Liver (tissue), 9 donors: ENCODE results near the gene TOMM7. TPM values are rescaled to one million over a fixed set of nuclear protein-coding genes. Genes with fewer than 3 reads are reported as not detected.
"Not testable (repeated sequence)": the region's sequence is repeated elsewhere in the genome, so short reads cannot be mapped to it uniquely, and the experiment has no call there.

ENCODE experiments used
- DNase-seq: peaks from one replicate; pipeline ENCODE4 v3.0.0-alpha.2; 2017; ENCODE audit warnings: low spot score
- H3K27ac ChIP-seq, 2 donors: one replicate each; pipeline ENCODE4 v1.7.0; 2013; ENCODE audit warnings: inconsistent platforms in 2 of 2, low read length in 2 of 2, control low read depth in 1 of 2, low read depth in 1 of 2, mild to moderate bottlenecking in 1 of 2
- H3K27me3 ChIP-seq, 4 donors: one replicate each; pipeline versions ENCODE4 v1.6.1 to v1.7.0; 2013; ENCODE audit warnings: low read length in 3 of 4, inconsistent platforms in 1 of 4, mild to moderate bottlenecking in 1 of 4, moderate library complexity in 1 of 4; ENCODE audit not compliant: control insufficient read depth in 4 of 4, insufficient read depth in 4 of 4
- H3K36me3 ChIP-seq, 4 donors: one replicate each; pipeline versions ENCODE4 v1.6.1 to v1.7.0; 2013; ENCODE audit warnings: low read length in 3 of 4, mild to moderate bottlenecking in 3 of 4, low read depth in 1 of 4, moderate library complexity in 1 of 4; ENCODE audit not compliant: control insufficient read depth in 4 of 4, insufficient read depth in 3 of 4
- H3K4me1 ChIP-seq, 4 donors: one replicate each; pipeline versions ENCODE4 v1.6.1 to v1.7.0; 2013; ENCODE audit warnings: low read length in 3 of 4, mild to moderate bottlenecking in 3 of 4, moderate library complexity in 1 of 4; ENCODE audit not compliant: control insufficient read depth in 4 of 4, insufficient read depth in 4 of 4
- H3K4me3 ChIP-seq, 3 donors: one replicate each; pipeline versions ENCODE4 v1.6.1 to v1.7.0; 2013; ENCODE audit warnings: low read length in 3 of 3, control low read depth in 1 of 3, low read depth in 1 of 3, mild to moderate bottlenecking in 1 of 3
- H3K9ac ChIP-seq, 2 donors: one replicate each; pipeline ENCODE4 v1.7.0; 2013; ENCODE audit warnings: low read length in 2 of 2, mild to moderate bottlenecking in 2 of 2, moderate library complexity in 2 of 2, control low read depth in 1 of 2, low read depth in 1 of 2
- H3K9me3 ChIP-seq, 4 donors: one replicate each; pipeline versions ENCODE4 v1.6.1 to v1.7.0; 2013; ENCODE audit warnings: low read length in 3 of 4; ENCODE audit not compliant: control insufficient read depth in 4 of 4
- EGR1 ChIP-seq, 2 donors: IDR thresholded peaks; 2 replicates each; pipeline ENCODE4 v1.6.1; 2016 to 2018; ENCODE audit warnings: antibody characterized with exemption in 2 of 2, low read depth in 2 of 2
- FOXA1 ChIP-seq: IDR thresholded peaks from 2 replicates; pipeline ENCODE4 v1.6.1; 2016; ENCODE audit warnings: antibody characterized with exemption
- FOXA2 ChIP-seq: IDR thresholded peaks from 2 replicates; pipeline ENCODE4 v1.6.1; 2016; ENCODE audit warnings: antibody characterized with exemption
- GABPA ChIP-seq, 2 donors: IDR thresholded peaks in 1 of 2; conservative IDR thresholded peaks in 1 of 2; 2 replicates each; pipeline ENCODE4 v1.6.1; 2016; ENCODE audit warnings: antibody characterized with exemption in 2 of 2, mild to moderate bottlenecking in 1 of 2, moderate library complexity in 1 of 2
- HNF4A ChIP-seq, 2 donors: conservative IDR thresholded peaks; 2 replicates each; pipeline ENCODE4 v1.6.1; 2016; ENCODE audit warnings: antibody characterized with exemption in 2 of 2, mild to moderate bottlenecking in 2 of 2
- HNF4G ChIP-seq: IDR thresholded peaks from 2 replicates; pipeline ENCODE4 v1.6.1; 2016; ENCODE audit warnings: antibody characterized with exemption
- RAD21 ChIP-seq, 2 donors: IDR thresholded peaks; 2 replicates each; pipeline ENCODE4 v1.6.1; 2016; ENCODE audit warnings: antibody characterized with exemption in 2 of 2, mild to moderate bottlenecking in 2 of 2
- RXRA ChIP-seq, 2 donors: IDR thresholded peaks; 2 replicates each; pipeline ENCODE4 v1.6.1; 2017 to 2018; ENCODE audit warnings: antibody characterized with exemption in 2 of 2, mild to moderate bottlenecking in 1 of 2
- SP1 ChIP-seq: IDR thresholded peaks from 2 replicates; pipeline ENCODE4 v1.6.1; 2018; ENCODE audit warnings: antibody characterized with exemption, mild to moderate bottlenecking
- TAF1 ChIP-seq: conservative IDR thresholded peaks from 2 replicates; pipeline ENCODE4 v1.6.1; 2016; ENCODE audit warnings: antibody characterized with exemption, mild to moderate bottlenecking
- WGBS: extraction: QIAGEN DNeasy Blood & Tissue Kit; methylation state at CpG from one replicate; pipeline ENCODE4 v1.1.7; 2013; 5-methylcytosine and 5-hydroxymethylcytosine counted together
- polyA plus RNA-seq, 2 donors: library from polyadenylated mRNA; stranded (reverse) in 1 of 2; unstranded in 1 of 2; fragments of 200-250 nt in 1 of 2; fragments of >200 nt in 1 of 2; fragmentation: Nextera tagmentation in 1 of 2; extraction: Ambion mirVana in 1 of 2; gene quantifications; one replicate each; pipeline versions ENCODE4 v1.2.1 to v1.2.3, GENCODE V29; 2013 to 2015
- total RNA-seq, 2 donors: library from RNA; depleted of rRNA; stranded (reverse); fragments of >200 nt; gene quantifications; one replicate each; pipeline ENCODE4 v1.2.3, GENCODE V29; 2014
- TF ChIP-seq, protein P1 (sequence below): IDR thresholded peaks from 2 replicates; pipeline ENCODE4 v1.6.1; 2016; ENCODE audit warnings: antibody characterized with exemption, mild to moderate bottlenecking
- TF ChIP-seq, protein P2 (sequence below): IDR thresholded peaks from 2 replicates; pipeline ENCODE4 v1.6.1; 2016; ENCODE audit warnings: antibody characterized with exemption
- TF ChIP-seq, protein P3 (sequence below): IDR thresholded peaks from 2 replicates; pipeline ENCODE4 v1.6.1; 2016; ENCODE audit warnings: antibody characterized with exemption
- TF ChIP-seq, protein P4 (sequence below): IDR thresholded peaks from 2 replicates; pipeline ENCODE4 v1.6.1; 2016; ENCODE audit warnings: antibody characterized with exemption
- donor health status: healthy.
- donor health status: healthy.
- donor health status: healthy.
- donor health status: healthy.
- donor health status: healthy.

TOMM7 gene
- total and polyA plus RNA-seq, 4 donors = 39.2 to 271 (median 137) TPM

DNA sequence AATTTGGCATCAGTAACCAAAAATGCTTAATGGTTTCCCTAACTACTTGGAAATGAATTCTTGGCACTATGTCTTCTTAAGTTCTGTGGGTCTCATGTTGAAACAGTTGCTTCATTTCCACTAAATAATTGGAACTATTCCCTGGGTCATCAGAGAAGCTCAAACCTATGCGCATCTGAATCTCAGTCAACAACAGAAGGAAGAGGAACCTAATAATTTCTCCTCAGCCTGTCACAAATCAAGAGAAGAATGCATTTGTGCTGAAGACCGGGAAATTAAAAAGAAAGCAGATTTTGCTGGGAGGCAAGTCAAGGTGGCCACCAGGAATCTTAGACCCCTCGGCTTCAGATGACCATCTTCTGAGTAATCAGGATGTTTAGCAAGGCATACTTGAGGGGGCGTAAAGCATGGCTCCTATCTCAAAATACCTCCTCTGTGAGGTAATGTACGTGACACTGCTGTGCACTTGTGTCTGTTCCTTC is 41.4 kb downstream of the TOMM7 start:
- TF ChIP-seq TAF1 (no peak), HNF4G (no peak), FOXA1 (no peak), GABPA (IDR thresholded peaks at IDR 0.05 in 1 of 2, conservative IDR thresholded peaks at IDR 0.05 in 1 of 2) (no peak), FOXA2 (no peak)
- TF ChIP-seq, protein P1, sequence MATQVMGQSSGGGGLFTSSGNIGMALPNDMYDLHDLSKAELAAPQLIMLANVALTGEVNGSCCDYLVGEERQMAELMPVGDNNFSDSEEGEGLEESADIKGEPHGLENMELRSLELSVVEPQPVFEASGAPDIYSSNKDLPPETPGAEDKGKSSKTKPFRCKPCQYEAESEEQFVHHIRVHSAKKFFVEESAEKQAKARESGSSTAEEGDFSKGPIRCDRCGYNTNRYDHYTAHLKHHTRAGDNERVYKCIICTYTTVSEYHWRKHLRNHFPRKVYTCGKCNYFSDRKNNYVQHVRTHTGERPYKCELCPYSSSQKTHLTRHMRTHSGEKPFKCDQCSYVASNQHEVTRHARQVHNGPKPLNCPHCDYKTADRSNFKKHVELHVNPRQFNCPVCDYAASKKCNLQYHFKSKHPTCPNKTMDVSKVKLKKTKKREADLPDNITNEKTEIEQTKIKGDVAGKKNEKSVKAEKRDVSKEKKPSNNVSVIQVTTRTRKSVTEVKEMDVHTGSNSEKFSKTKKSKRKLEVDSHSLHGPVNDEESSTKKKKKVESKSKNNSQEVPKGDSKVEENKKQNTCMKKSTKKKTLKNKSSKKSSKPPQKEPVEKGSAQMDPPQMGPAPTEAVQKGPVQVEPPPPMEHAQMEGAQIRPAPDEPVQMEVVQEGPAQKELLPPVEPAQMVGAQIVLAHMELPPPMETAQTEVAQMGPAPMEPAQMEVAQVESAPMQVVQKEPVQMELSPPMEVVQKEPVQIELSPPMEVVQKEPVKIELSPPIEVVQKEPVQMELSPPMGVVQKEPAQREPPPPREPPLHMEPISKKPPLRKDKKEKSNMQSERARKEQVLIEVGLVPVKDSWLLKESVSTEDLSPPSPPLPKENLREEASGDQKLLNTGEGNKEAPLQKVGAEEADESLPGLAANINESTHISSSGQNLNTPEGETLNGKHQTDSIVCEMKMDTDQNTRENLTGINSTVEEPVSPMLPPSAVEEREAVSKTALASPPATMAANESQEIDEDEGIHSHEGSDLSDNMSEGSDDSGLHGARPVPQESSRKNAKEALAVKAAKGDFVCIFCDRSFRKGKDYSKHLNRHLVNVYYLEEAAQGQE = no peak
- TF ChIP-seq, protein P2, sequence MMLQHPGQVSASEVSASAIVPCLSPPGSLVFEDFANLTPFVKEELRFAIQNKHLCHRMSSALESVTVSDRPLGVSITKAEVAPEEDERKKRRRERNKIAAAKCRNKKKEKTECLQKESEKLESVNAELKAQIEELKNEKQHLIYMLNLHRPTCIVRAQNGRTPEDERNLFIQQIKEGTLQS = no peak
- H3K4me1 ChIP-seq = peaks cover 0 to 3% (median 0%) of the 10 kb centered on the region in 4 donors
- 85% methylated on average over 5 of the region's 5 CpGs for WGBS
- H3K36me3 ChIP-seq = no peaks in the 10 kb centered on the region
- no peaks in the 10 kb centered on the region for H3K27me3 ChIP-seq
- H3K4me3 ChIP-seq = no peak overlapping the region
- no peak for DNase-seq
- no peak overlapping the region for H3K27ac ChIP-seq
- no peak overlapping the region for H3K9ac ChIP-seq
- no peaks in the 10 kb centered on the region for H3K9me3 ChIP-seq

DNA sequence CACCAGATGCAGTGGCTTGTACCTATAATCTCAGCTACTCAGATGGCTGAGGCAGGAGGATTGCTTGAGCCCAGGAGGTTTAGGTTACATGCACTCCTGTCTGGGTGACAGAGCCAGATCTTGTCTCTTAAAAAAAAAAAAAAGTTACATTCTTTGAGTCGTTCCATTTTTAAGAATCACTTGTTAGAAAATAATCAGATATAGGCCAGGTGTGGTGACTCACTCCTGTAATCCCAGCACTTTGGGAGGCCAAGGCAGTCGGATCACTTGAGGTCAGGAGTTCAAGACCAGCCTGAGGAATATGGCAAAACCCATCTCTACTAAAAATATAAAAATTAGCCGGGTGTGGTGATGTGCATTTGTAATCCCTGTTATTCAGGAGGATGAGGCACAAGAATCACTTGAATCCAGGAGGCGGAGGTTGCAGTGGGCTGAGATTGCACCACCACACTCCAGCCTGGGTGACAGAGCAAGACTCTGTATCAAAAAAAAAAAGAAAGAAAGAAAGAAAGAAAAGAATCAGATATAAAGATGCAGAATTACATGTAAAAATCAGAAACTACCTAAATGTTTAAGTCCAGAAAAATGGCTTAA is 42.8 kb downstream of the TOMM7 start:
- H3K27ac ChIP-seq, DNase-seq, H3K9me3 ChIP-seq, H3K27me3 ChIP-seq, H3K36me3 ChIP-seq, H3K4me3 ChIP-seq, H3K9ac ChIP-seq, H3K4me1 ChIP-seq: not testable (repeated sequence)
- WGBS = 83% methylated on average over 4 of the region's 4 CpGs

DNA sequence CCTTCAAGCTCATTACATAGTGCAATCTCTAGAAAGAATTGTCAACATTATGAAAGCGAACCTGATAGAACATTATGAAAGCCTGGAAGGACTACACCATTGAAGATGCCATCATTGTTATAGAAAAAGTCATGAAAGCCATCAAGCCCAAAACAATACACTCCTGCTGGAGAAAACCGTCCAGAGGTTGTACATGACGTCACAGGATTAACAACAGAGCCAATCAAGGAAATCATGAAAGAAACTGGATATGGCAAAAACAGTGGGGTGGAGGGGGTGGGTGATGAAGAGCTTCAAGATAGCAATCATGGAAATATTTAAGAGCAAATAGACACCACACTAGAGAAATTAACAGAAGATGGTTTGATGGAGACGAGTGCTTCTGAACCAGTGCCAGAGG is 45.7 kb downstream of the TOMM7 start:
- H3K9me3 ChIP-seq = no peaks in the 10 kb centered on the region
- H3K4me1 ChIP-seq = no peaks in the 10 kb centered on the region
- H3K9ac ChIP-seq = no peak overlapping the region
- H3K27ac ChIP-seq = no peak overlapping the region
- no peaks in the 10 kb centered on the region for H3K27me3 ChIP-seq
- DNase-seq = no peak
- TF ChIP-seq HNF4G = no peak
- no peak for TF ChIP-seq GABPA (IDR thresholded peaks at IDR 0.05 in 1 of 2, conservative IDR thresholded peaks at IDR 0.05 in 1 of 2)
- TF ChIP-seq RXRA (IDR thresholded peaks at IDR 0.05) = no peak
- 82% methylated on average over 4 of the region's 4 CpGs for WGBS
- no peak overlapping the region for H3K4me3 ChIP-seq
- no peaks in the 10 kb centered on the region for H3K36me3 ChIP-seq

DNA sequence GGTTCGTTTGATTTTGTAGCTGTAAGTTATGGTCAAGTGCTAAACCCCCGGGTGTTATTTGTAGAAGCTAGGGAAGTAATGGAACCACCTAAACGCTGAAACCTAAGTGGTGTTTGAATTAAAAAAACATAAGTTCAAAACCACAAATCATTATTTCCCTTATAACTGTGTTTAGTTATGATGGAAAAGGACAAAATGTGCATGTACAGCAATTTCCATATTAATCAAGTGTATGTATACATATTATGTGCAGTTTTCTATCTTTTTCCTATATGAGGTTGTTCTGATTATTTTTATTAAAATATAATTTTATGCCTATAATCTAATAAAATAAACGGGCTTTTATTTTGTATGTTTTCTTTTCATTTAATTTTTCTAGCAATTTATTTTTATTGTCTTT is 49.8 kb downstream of the TOMM7 start:
- H3K4me3 ChIP-seq = no peak overlapping the region
- H3K9me3 ChIP-seq = no peaks in the 10 kb centered on the region
- 64% methylated on average over 4 of the region's 4 CpGs for WGBS
- no peaks in the 10 kb centered on the region for H3K27me3 ChIP-seq
- no peak for DNase-seq
- no peak overlapping the region for H3K27ac ChIP-seq
- H3K36me3 ChIP-seq = no peaks in the 10 kb centered on the region
- no peak overlapping the region for H3K9ac ChIP-seq
- TF ChIP-seq FOXA1 = no peak
- TF ChIP-seq, protein P3, sequence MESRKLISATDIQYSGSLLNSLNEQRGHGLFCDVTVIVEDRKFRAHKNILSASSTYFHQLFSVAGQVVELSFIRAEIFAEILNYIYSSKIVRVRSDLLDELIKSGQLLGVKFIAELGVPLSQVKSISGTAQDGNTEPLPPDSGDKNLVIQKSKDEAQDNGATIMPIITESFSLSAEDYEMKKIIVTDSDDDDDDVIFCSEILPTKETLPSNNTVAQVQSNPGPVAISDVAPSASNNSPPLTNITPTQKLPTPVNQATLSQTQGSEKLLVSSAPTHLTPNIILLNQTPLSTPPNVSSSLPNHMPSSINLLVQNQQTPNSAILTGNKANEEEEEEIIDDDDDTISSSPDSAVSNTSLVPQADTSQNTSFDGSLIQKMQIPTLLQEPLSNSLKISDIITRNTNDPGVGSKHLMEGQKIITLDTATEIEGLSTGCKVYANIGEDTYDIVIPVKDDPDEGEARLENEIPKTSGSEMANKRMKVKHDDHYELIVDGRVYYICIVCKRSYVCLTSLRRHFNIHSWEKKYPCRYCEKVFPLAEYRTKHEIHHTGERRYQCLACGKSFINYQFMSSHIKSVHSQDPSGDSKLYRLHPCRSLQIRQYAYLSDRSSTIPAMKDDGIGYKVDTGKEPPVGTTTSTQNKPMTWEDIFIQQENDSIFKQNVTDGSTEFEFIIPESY = no peak
- TF ChIP-seq HNF4G = no peak
- no peak for TF ChIP-seq EGR1 (IDR thresholded peaks at IDR 0.05; ENCODE audit: low read depth in 2 of 2)
- no peak for TF ChIP-seq HNF4A (conservative IDR thresholded peaks at IDR 0.05)
- TF ChIP-seq GABPA (IDR thresholded peaks at IDR 0.05 in 1 of 2, conservative IDR thresholded peaks at IDR 0.05 in 1 of 2) = no peak
- TF ChIP-seq TAF1 = no peak
- TF ChIP-seq, protein P4, sequence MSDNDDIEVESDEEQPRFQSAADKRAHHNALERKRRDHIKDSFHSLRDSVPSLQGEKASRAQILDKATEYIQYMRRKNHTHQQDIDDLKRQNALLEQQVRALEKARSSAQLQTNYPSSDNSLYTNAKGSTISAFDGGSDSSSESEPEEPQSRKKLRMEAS = no peak
- TF ChIP-seq SP1 = no peak
- TF ChIP-seq FOXA2 = no peak
- no peak for TF ChIP-seq RAD21 (IDR thresholded peaks at IDR 0.05)
- TF ChIP-seq RXRA (IDR thresholded peaks at IDR 0.05) = no peak
- no peaks in the 10 kb centered on the region for H3K4me1 ChIP-seq
